Measurements from ENCODE around the gene MANSC4. TPM values are rescaled to one million over a fixed set of nuclear protein-coding genes. Genes with fewer than 3 reads are reported as not detected.

The MANSC4 gene
- total and polyA plus RNA-seq, 9 of the 15 experiments (the other 6 are each of a cell fraction or from before 2014, with no cell fraction given), result not detected

- TF ChIP-seq FOSL1 (tag; conservative IDR thresholded peaks at IDR 0.05) (peak; percentile 84; the same call in 1 of the 2 replicates), NFRKB (IDR thresholded peaks at IDR 0.05; ENCODE audit: low read depth) (no peak), DEAF1 (CRISPR knock-in tag; IDR thresholded peaks at IDR 0.05) (peak; percentile 26; the same call in 1 of the 2 replicates), SREBF1 (IDR thresholded peaks at IDR 0.05; ENCODE audit: borderline replicate concordance, low read depth, low read length) (no peak), CBX8 (IDR thresholded peaks at IDR 0.05; ENCODE audit: borderline replicate concordance, extremely low read depth, low read depth, low read length, poor library complexity, severe bottlenecking) (no peak), JUND (IDR thresholded peaks at IDR 0.05; ENCODE audit: borderline replicate concordance, low read depth, low read length) (no peak; the same call in 1 of the 2 replicates), JUND (tag; IDR thresholded peaks at IDR 0.05; ENCODE audit: borderline replicate concordance, low read depth, low read length) (no peak), CCAR2 (IDR thresholded peaks at IDR 0.05; ENCODE audit: low read depth, low read length) (no peak), SMARCA5 (IDR thresholded peaks at IDR 0.05) (no peak), CSDE1 (IDR thresholded peaks at IDR 0.05) (no peak), NR2C1 (IDR thresholded peaks at IDR 0.05) (no peak), NR2C1 (tag; IDR thresholded peaks at IDR 0.05) (no peak), ZBTB43 (CRISPR knock-in tag; IDR thresholded peaks at IDR 0.05) (no peak), ZEB2 (IDR thresholded peaks at IDR 0.05) (no peak), RBM39 (optimal IDR thresholded peaks at IDR 0.05; ENCODE audit: low read depth, low read length) (no peak), CC2D1A (IDR thresholded peaks at IDR 0.05) (no peak), POLR3A (IDR thresholded peaks at IDR 0.05; ENCODE audit: borderline replicate concordance, extremely low read depth, insufficient read depth, insufficient read length) (no peak), ZNF75A (CRISPR knock-in tag; IDR thresholded peaks at IDR 0.05) (no peak), EP300 (IDR thresholded peaks at IDR 0.05; ENCODE audit: low read length) (peak; percentile 25; the same call in 1 of the 2 replicates)
- TF ChIP-seq, protein P1, sequence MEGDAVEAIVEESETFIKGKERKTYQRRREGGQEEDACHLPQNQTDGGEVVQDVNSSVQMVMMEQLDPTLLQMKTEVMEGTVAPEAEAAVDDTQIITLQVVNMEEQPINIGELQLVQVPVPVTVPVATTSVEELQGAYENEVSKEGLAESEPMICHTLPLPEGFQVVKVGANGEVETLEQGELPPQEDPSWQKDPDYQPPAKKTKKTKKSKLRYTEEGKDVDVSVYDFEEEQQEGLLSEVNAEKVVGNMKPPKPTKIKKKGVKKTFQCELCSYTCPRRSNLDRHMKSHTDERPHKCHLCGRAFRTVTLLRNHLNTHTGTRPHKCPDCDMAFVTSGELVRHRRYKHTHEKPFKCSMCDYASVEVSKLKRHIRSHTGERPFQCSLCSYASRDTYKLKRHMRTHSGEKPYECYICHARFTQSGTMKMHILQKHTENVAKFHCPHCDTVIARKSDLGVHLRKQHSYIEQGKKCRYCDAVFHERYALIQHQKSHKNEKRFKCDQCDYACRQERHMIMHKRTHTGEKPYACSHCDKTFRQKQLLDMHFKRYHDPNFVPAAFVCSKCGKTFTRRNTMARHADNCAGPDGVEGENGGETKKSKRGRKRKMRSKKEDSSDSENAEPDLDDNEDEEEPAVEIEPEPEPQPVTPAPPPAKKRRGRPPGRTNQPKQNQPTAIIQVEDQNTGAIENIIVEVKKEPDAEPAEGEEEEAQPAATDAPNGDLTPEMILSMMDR (IDR thresholded peaks at IDR 0.05 in 2 of 3, conservative IDR thresholded peaks at IDR 0.05 in 1 of 3; ENCODE audit: insufficient read depth in 2 of 3, low read depth in 1 of 3, low read length in 3 of 3), result peak; percentile 46 to 79 (median 74); a peak in 5 of 6 replicates
- TF ChIP-seq, protein P2, sequence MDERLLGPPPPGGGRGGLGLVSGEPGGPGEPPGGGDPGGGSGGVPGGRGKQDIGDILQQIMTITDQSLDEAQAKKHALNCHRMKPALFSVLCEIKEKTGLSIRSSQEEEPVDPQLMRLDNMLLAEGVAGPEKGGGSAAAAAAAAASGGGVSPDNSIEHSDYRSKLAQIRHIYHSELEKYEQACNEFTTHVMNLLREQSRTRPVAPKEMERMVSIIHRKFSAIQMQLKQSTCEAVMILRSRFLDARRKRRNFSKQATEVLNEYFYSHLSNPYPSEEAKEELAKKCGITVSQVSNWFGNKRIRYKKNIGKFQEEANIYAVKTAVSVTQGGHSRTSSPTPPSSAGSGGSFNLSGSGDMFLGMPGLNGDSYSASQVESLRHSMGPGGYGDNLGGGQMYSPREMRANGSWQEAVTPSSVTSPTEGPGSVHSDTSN (CRISPR knock-in tag; IDR thresholded peaks at IDR 0.05; ENCODE audit: low read depth), result no peak
- TF ChIP-seq, protein P2 (tag; conservative IDR thresholded peaks at IDR 0.05; ENCODE audit: low read depth), result no peak
Measured at GRCh38 chr12:27821259-27821973, 41.4 kb upstream of the MANSC4 start (continued).

Data from K562 (cell line).